HepG2 (cell line): ENCODE data around the gene MPG. TPM values are rescaled to one million over a fixed set of nuclear protein-coding genes. Genes with fewer than 3 reads are reported as not detected.

ENCODE experiments used
- NCOA1 ChIP-seq: sonication (generic); formaldehyde crosslinking; IDR thresholded peaks from 2 replicates; pipeline ENCODE4 v1.9.0; 2021; ENCODE audit warnings: missing genetic modification reagents
- SNAPC2 ChIP-seq: sonication (generic); formaldehyde crosslinking; IDR thresholded peaks from 2 replicates; pipeline ENCODE4 v1.8.1; 2022; ENCODE audit warnings: mild to moderate bottlenecking, missing genetic modification reagents
- ZC3H13 ChIP-seq: sonication (generic); formaldehyde crosslinking; IDR thresholded peaks from 2 replicates; pipeline ENCODE4 v1.8.1; 2023; ENCODE audit warnings: mild to moderate bottlenecking, missing genetic modification reagents, moderate library complexity
- ZIK1 ChIP-seq: sonication (generic); formaldehyde crosslinking; IDR thresholded peaks from 2 replicates; pipeline ENCODE4 v1.5.0; 2020; ENCODE audit warnings: mild to moderate bottlenecking, low read depth, missing genetic modification reagents, borderline replicate concordance
- ZNF326 ChIP-seq: sonication (generic); formaldehyde crosslinking; IDR thresholded peaks from 2 replicates; pipeline ENCODE4 v1.4.0; 2020; ENCODE audit warnings: missing genetic modification reagents, borderline replicate concordance
- ZNF556 ChIP-seq: sonication (generic); formaldehyde crosslinking; IDR thresholded peaks from 2 replicates; pipeline ENCODE4 v1.4.0; 2020; ENCODE audit warnings: mild to moderate bottlenecking, missing genetic modification reagents, borderline replicate concordance
- polyA plus RNA-seq, 8 experiments: library from polyadenylated mRNA; depleted of rRNA in 3 of 8; stranded (reverse) in 7 of 8; unstranded in 1 of 8; fragments of >200 nt; fragmentation: Illumina TruSeq in 4 of 8; extraction: Trizol in 4 of 8; gene quantifications; 2 replicates each; pipeline versions ENCODE4 v1.2.1 to v1.2.3, GENCODE V29; 2011 to 2016; ENCODE audit warnings: low read depth in 4 of 8, missing spikeins in 1 of 8, mixed read lengths in 1 of 8; ENCODE audit not compliant: insufficient read depth in 1 of 8
- total RNA-seq, 5 experiments: library from RNA; depleted of rRNA; stranded (reverse); fragments of >200 nt; fragmentation: Illumina TruSeq; extraction: Trizol; gene quantifications; 2 replicates each; pipeline ENCODE4 v1.2.3, GENCODE V29; 2016; ENCODE audit warnings: low read depth in 1 of 5
- TF ChIP-seq, protein P1 (sequence below), 2 experiments: fragments of 450-650 bp in 1 of 2; sonication (generic) in 1 of 2; formaldehyde crosslinking; IDR thresholded peaks; 2 replicates each; pipeline versions ENCODE4 v1.5.0 to v1.8.0; 2020 to 2022; ENCODE audit warnings: mild to moderate bottlenecking in 1 of 2, missing genetic modification reagents in 1 of 2
- TF ChIP-seq, protein P2 (sequence below): sonication (generic); formaldehyde crosslinking; IDR thresholded peaks from 2 replicates; pipeline ENCODE4 v1.4.0; 2020; ENCODE audit warnings: low read depth, missing genetic modification reagents
- TF ChIP-seq, protein P3 (sequence below): sonication (generic); formaldehyde crosslinking; IDR thresholded peaks from 2 replicates; pipeline ENCODE4 v1.4.0; 2020; ENCODE audit warnings: missing genetic modification reagents
- TF ChIP-seq, protein P4 (sequence below): sonication (generic); formaldehyde crosslinking; IDR thresholded peaks from 2 replicates; pipeline ENCODE4 v1.8.0; 2022; ENCODE audit warnings: mild to moderate bottlenecking, missing genetic modification reagents, moderate library complexity
- TF ChIP-seq, protein P5 (sequence below): sonication (generic); formaldehyde crosslinking; IDR thresholded peaks from 2 replicates; pipeline ENCODE4 v1.5.0; 2020; ENCODE audit warnings: mild to moderate bottlenecking, missing genetic modification reagents
- TF ChIP-seq, protein P6 (sequence below): sonication (generic); formaldehyde crosslinking; IDR thresholded peaks from 2 replicates; pipeline ENCODE4 v1.4.0; 2020; ENCODE audit warnings: missing genetic modification reagents

Gene MPG
- total and polyA plus RNA-seq, 2 of the 13 experiments (the other 11 are each of a cell fraction or from before 2014, with no cell fraction given) = 59.1 to 62.5 TPM

DNA sequence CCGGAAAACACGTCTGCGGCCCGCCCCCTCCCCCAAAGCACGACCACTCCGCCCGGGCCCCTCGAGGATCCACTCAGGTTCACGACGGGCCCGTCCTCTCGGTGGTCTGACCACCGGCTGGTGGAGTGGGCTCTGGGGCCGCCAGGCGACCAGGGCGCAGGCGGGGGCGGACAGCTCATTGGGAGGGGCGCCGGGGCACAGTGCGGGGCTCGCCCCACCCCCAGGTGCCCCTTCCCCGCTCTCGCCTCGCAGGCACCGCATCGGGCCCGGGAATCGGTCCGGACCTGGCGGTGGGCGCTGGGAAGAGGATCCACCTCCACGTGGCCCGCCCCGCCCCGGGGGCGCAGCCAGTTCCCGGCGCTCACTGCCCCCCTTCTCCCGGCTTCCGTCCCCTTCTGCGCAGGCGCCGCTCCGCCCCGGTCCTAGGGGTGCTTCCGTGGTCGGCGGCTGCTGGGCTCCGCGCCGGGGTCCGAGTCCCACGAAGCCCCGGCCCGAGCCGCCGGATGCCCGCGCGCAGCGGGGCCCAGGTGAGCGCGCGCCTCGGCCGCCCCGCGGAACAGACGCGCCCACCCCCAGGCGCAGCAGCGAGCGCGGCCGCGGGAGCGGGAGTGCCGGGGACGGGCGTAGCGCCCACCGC, at the start of gene MPG (continued):
- TF ChIP-seq ZNF556 (CRISPR knock-in tag) (no peak), NCOA1 (CRISPR knock-in tag) (no peak), SNAPC2 (CRISPR knock-in tag) (no peak), ZNF326 (CRISPR knock-in tag) (no peak), ZIK1 (CRISPR knock-in tag) (0 out of 2 replicates have a peak, but pooled peaks have one; percentile 65), ZC3H13 (CRISPR knock-in tag) (no peak)
- TF ChIP-seq, protein P1, sequence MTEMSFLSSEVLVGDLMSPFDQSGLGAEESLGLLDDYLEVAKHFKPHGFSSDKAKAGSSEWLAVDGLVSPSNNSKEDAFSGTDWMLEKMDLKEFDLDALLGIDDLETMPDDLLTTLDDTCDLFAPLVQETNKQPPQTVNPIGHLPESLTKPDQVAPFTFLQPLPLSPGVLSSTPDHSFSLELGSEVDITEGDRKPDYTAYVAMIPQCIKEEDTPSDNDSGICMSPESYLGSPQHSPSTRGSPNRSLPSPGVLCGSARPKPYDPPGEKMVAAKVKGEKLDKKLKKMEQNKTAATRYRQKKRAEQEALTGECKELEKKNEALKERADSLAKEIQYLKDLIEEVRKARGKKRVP (CRISPR knock-in tag; IDR thresholded peaks at IDR 0.05) = no peak
- TF ChIP-seq, protein P2, sequence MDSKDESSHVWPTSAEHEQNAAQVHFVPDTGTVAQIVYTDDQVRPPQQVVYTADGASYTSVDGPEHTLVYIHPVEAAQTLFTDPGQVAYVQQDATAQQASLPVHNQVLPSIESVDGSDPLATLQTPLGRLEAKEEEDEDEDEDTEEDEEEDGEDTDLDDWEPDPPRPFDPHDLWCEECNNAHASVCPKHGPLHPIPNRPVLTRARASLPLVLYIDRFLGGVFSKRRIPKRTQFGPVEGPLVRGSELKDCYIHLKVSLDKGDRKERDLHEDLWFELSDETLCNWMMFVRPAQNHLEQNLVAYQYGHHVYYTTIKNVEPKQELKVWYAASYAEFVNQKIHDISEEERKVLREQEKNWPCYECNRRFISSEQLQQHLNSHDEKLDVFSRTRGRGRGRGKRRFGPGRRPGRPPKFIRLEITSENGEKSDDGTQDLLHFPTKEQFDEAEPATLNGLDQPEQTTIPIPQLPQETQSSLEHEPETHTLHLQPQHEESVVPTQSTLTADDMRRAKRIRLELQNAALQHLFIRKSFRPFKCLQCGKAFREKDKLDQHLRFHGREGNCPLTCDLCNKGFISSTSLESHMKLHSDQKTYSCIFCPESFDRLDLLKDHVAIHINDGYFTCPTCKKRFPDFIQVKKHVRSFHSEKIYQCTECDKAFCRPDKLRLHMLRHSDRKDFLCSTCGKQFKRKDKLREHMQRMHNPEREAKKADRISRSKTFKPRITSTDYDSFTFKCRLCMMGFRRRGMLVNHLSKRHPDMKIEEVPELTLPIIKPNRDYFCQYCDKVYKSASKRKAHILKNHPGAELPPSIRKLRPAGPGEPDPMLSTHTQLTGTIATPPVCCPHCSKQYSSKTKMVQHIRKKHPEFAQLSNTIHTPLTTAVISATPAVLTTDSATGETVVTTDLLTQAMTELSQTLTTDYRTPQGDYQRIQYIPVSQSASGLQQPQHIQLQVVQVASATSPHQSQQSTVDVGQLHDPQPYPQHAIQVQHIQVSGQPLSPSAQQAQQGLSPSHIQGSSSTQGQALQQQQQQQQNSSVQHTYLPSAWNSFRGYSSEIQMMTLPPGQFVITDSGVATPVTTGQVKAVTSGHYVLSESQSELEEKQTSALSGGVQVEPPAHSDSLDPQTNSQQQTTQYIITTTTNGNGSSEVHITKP (CRISPR knock-in tag) = no peak; the same call in 1 of the 2 replicates
- TF ChIP-seq, protein P3, sequence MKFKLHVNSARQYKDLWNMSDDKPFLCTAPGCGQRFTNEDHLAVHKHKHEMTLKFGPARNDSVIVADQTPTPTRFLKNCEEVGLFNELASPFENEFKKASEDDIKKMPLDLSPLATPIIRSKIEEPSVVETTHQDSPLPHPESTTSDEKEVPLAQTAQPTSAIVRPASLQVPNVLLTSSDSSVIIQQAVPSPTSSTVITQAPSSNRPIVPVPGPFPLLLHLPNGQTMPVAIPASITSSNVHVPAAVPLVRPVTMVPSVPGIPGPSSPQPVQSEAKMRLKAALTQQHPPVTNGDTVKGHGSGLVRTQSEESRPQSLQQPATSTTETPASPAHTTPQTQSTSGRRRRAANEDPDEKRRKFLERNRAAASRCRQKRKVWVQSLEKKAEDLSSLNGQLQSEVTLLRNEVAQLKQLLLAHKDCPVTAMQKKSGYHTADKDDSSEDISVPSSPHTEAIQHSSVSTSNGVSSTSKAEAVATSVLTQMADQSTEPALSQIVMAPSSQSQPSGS (CRISPR knock-in tag) = no peak
- TF ChIP-seq, protein P4, sequence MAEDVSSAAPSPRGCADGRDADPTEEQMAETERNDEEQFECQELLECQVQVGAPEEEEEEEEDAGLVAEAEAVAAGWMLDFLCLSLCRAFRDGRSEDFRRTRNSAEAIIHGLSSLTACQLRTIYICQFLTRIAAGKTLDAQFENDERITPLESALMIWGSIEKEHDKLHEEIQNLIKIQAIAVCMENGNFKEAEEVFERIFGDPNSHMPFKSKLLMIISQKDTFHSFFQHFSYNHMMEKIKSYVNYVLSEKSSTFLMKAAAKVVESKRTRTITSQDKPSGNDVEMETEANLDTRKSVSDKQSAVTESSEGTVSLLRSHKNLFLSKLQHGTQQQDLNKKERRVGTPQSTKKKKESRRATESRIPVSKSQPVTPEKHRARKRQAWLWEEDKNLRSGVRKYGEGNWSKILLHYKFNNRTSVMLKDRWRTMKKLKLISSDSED (CRISPR knock-in tag) = no peak
- TF ChIP-seq, protein P5, sequence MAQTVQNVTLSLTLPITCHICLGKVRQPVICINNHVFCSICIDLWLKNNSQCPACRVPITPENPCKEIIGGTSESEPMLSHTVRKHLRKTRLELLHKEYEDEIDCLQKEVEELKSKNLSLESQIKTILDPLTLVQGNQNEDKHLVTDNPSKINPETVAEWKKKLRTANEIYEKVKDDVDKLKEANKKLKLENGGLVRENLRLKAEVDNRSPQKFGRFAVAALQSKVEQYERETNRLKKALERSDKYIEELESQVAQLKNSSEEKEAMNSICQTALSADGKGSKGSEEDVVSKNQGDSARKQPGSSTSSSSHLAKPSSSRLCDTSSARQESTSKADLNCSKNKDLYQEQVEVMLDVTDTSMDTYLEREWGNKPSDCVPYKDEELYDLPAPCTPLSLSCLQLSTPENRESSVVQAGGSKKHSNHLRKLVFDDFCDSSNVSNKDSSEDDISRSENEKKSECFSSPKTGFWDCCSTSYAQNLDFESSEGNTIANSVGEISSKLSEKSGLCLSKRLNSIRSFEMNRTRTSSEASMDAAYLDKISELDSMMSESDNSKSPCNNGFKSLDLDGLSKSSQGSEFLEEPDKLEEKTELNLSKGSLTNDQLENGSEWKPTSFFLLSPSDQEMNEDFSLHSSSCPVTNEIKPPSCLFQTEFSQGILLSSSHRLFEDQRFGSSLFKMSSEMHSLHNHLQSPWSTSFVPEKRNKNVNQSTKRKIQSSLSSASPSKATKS (CRISPR knock-in tag) = no peak
- TF ChIP-seq, protein P6, sequence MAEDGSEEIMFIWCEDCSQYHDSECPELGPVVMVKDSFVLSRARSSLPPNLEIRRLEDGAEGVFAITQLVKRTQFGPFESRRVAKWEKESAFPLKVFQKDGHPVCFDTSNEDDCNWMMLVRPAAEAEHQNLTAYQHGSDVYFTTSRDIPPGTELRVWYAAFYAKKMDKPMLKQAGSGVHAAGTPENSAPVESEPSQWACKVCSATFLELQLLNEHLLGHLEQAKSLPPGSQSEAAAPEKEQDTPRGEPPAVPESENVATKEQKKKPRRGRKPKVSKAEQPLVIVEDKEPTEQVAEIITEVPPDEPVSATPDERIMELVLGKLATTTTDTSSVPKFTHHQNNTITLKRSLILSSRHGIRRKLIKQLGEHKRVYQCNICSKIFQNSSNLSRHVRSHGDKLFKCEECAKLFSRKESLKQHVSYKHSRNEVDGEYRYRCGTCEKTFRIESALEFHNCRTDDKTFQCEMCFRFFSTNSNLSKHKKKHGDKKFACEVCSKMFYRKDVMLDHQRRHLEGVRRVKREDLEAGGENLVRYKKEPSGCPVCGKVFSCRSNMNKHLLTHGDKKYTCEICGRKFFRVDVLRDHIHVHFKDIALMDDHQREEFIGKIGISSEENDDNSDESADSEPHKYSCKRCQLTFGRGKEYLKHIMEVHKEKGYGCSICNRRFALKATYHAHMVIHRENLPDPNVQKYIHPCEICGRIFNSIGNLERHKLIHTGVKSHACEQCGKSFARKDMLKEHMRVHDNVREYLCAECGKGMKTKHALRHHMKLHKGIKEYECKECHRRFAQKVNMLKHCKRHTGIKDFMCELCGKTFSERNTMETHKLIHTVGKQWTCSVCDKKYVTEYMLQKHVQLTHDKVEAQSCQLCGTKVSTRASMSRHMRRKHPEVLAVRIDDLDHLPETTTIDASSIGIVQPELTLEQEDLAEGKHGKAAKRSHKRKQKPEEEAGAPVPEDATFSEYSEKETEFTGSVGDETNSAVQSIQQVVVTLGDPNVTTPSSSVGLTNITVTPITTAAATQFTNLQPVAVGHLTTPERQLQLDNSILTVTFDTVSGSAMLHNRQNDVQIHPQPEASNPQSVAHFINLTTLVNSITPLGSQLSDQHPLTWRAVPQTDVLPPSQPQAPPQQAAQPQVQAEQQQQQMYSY = 0 out of 2 replicates have a peak, but pooled peaks have one; percentile 44
